ENCODE results near the gene MGRN1.

GRCh38 chr16:4676831-4677230 is 52.2 kb downstream of the MGRN1 start:
- TF ChIP-seq POLR2AphosphoS5 (IDR thresholded peaks at IDR 0.05; ENCODE audit: low read depth, low read length) (no peak), ZSCAN31 (CRISPR knock-in tag; IDR thresholded peaks at IDR 0.05; ENCODE audit: low read depth) (no peak), HNRNPLL (IDR thresholded peaks at IDR 0.05; ENCODE audit: low read depth, low read length, poor library complexity, severe bottlenecking) (no peak), CTCF (CRISPR knock-in tag; IDR thresholded peaks at IDR 0.05) (no peak), ZBTB21 (CRISPR knock-in tag; IDR thresholded peaks at IDR 0.05) (no peak), ZNF609 (CRISPR knock-in tag; IDR thresholded peaks at IDR 0.05; ENCODE audit: borderline replicate concordance) (no peak), ZHX1 (CRISPR knock-in tag; IDR thresholded peaks at IDR 0.05; ENCODE audit: low read depth) (no peak), EZH2 (conservative IDR thresholded peaks at IDR 0.05; ENCODE audit: low read depth, low read length) (no peak), ZBTB49 (CRISPR knock-in tag; IDR thresholded peaks at IDR 0.05; ENCODE audit: borderline replicate concordance) (no peak), ZNF280D (CRISPR knock-in tag; IDR thresholded peaks at IDR 0.05) (no peak), ZNF138 (CRISPR knock-in tag; IDR thresholded peaks at IDR 0.05; ENCODE audit: low read depth) (no peak)

Data from HepG2 (cell line).